GM18861 (cell line): ENCODE measurements around the gene EGFL8.
"Not testable (repeated sequence)": the region's sequence is repeated elsewhere in the genome, so short reads cannot be mapped to it uniquely, and the experiment has no call there.

Experiments
- ATAC-seq: cut with Tn5 transposase; IDR thresholded peaks from one replicate; pipeline ENCODE4 v1.9.1; 2021; ENCODE audit not compliant: unreplicated experiment

EGFL8 gene

GRCh38 chr6:32194825-32195651 lies 30.6 kb downstream of the EGFL8 start:
- ATAC-seq, result peak; percentile 53

GRCh38 chr6:32195652-32195901 lies 31.2 kb downstream of the EGFL8 start:
- ATAC-seq, result no peak

- peak; percentile 68 for ATAC-seq
Observed at GRCh38 chr6:32195902-32196681, 31.7 kb downstream of the EGFL8 start.

- ATAC-seq, result no peak
Observed at GRCh38 chr6:32196682-32197616, 32.6 kb downstream of the EGFL8 start.

GRCh38 chr6:32198345-32198696 lies 33.9 kb downstream of the EGFL8 start:
- ATAC-seq, result no peak

- ATAC-seq, result no peak
Observed at GRCh38 chr6:32198866-32199265, 34.5 kb downstream of the EGFL8 start.

GRCh38 chr6:32200711-32201475 lies 36.5 kb downstream of the EGFL8 start:
- ATAC-seq, result no peak

GRCh38 chr6:32202186-32202585 lies 37.8 kb downstream of the EGFL8 start:
- ATAC-seq, result no peak

- ATAC-seq, result no peak
Observed at GRCh38 chr6:32203426-32204267, 39.3 kb downstream of the EGFL8 start.

- no peak for ATAC-seq
Observed at GRCh38 chr6:32204268-32204715, 39.9 kb downstream of the EGFL8 start.

- no peak for ATAC-seq
Observed at GRCh38 chr6:32208996-32209395, 44.6 kb downstream of the EGFL8 start.

GRCh38 chr6:32210191-32210601 lies 45.8 kb downstream of the EGFL8 start:
- ATAC-seq, result no peak

GRCh38 chr6:32211432-32211831 lies 47.0 kb downstream of the EGFL8 start:
- ATAC-seq, result not testable (repeated sequence)

- ATAC-seq, result no peak
Observed at GRCh38 chr6:32212076-32212760, 47.8 kb downstream of the EGFL8 start.

GRCh38 chr6:32213649-32214048 lies 49.3 kb downstream of the EGFL8 start:
- no peak for ATAC-seq

GRCh38 chr6:32214126-32214525 lies 49.7 kb downstream of the EGFL8 start:
- no peak for ATAC-seq

- ATAC-seq, result no peak
Observed at GRCh38 chr6:32215617-32216016, 51.2 kb downstream of the EGFL8 start.

GRCh38 chr6:32216285-32216684 lies 51.9 kb downstream of the EGFL8 start:
- ATAC-seq, result no peak

- no peak for ATAC-seq
Observed at GRCh38 chr6:32216998-32217397, 52.6 kb downstream of the EGFL8 start.
